ENCODE data around the gene ZSWIM5.

DNA sequence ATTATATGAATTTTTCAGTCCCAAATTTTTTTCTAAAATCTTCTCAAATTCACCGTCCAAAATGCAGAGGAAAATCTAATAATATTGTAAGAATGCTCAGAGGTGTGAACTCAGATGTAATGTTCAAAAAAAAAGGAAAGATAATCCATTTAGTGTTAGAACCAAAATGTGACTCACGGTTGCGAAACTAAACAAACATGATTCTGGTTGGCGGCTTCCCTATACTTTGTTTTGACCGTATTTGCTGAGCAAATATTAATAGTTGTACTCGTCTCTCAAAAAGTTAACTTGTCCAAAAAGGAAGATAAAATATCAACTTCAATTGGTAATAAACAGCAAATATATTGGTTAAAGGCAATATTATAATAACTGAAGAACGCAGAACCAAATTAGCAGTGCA is 34.4 kb downstream of the ZSWIM5 start:
- TF ChIP-seq, protein P1, sequence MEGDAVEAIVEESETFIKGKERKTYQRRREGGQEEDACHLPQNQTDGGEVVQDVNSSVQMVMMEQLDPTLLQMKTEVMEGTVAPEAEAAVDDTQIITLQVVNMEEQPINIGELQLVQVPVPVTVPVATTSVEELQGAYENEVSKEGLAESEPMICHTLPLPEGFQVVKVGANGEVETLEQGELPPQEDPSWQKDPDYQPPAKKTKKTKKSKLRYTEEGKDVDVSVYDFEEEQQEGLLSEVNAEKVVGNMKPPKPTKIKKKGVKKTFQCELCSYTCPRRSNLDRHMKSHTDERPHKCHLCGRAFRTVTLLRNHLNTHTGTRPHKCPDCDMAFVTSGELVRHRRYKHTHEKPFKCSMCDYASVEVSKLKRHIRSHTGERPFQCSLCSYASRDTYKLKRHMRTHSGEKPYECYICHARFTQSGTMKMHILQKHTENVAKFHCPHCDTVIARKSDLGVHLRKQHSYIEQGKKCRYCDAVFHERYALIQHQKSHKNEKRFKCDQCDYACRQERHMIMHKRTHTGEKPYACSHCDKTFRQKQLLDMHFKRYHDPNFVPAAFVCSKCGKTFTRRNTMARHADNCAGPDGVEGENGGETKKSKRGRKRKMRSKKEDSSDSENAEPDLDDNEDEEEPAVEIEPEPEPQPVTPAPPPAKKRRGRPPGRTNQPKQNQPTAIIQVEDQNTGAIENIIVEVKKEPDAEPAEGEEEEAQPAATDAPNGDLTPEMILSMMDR (IDR thresholded peaks at IDR 0.05): no peak
- TF ChIP-seq POLR2AphosphoS5 (IDR thresholded peaks at IDR 0.05): no peak

Measured in transverse colon (tissue), 4 donors.